Effector CD8-positive, alpha-beta T cell (primary cell): ENCODE results near the gene TCF25.
"Not testable (repeated sequence)": the region's sequence is repeated elsewhere in the genome, so short reads cannot be mapped to it uniquely, and the experiment has no call there.

Experiments used
- DNase-seq: peaks from one replicate; lab custom pipeline; 2025; lab: John Stamatoyannopoulos, UW

Gene TCF25

DNA sequence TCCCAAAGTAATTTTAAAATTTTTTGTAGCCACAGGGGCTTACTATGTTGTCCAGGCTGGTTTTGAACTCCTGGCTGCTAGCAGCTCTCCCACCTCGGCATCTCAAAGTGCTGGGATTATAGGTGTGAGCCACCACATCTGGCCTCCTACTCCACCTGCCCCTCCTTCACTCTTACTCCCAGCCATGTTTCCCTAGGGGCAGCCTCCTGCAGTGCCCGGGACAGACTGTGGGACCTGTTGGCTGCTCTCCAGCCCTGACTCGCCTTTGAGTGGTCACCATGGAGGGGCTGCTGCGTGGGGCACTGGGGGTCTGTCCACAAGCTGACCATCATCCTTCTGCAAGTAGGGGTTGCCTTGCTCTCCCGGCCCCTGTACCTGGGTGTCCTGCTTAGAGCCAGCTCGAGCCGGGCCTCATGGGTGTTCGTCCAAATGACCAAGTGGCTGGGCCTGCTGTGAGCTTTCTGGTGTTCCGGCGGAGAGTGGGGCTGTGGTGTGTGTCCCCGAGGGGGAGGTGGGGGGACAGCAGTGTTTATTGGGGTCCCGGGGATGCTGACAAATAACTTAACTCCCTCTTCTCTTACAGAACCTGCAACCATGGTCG, 28.6 kb upstream of the TCF25 start:
- DNase-seq, result no peak

DNA sequence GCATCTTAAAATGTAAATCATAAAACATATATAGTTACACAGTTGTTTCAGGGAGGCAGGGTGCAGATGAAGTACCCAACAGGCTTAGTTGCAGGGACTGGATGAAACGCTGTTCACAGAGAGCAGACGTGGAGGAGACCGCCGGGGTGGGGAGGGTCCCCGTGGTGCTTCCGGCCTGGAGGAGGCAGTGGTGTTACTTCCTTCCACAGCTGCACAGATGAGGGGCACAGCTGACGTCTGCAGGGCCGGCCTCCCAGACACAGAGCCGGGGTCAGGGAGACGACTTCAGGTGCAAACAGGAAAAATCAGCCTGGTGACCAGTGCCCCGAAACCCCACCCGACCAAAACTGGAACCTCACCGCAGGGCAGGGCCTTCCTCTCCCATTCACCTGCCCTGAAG, 28.0 kb upstream of the TCF25 start:
- DNase-seq, result no peak

DNA sequence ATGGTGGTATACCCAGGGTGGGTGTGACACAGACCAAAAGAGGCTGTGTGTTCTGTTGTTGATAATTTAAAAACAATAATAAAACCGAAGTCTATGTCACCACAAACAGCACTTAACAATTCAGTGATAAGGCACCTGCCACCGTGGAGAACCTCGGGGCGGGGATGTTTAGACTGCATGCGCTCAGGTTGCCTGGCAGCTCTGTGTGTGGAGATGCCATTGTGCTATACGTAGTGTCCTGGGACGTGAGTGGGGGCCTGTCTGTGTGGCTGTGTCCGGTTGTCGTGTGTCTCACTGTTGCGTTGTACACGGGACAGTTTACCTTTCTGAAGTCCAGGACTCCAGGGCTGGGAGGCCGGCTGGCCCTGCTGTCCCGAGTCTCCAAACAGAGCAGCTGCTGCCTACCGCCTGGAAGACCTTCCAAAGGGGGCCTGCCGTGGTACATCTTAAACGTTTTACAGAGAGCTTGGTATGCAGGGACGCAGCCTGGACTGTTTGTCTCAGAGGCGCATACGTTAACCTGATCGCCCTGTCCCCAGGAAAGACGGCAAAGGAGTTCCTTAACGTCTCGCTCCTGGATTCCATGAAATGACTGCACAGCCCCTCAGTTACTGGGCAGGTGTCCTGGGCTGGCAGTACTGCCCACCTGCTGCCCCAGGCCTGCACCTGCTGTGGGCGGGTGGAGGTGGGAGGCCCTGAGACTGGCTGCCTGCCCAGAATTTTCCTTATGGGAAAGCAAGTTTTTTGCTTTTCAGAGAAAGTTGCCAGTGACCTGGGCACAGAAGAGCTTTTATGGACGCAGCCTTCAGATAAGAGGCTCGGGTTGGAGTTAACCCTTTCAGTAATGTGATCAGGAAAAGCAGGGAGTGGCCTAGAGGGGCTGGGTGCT, 26.1 kb upstream of the TCF25 start:
- DNase-seq, result no peak

DNA sequence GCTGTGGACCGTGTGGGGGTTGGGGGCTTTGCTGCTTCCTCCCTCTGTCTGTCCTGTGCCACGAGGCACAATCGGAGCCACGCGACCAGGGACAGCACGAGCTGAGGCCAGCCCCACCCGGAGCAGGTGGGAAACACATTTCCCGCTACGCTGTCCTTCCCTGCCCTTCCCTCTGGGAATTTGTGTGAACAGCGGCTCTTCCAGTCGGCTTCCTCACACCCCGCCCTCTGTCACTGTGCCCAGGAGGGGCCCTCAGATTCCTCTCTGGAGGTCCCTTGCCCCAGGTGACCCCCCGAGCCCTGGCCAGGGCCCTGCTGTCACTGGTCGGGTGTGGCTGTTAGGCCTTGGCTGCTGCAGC, 25.5 kb upstream of the TCF25 start:
- DNase-seq, result no peak

DNA sequence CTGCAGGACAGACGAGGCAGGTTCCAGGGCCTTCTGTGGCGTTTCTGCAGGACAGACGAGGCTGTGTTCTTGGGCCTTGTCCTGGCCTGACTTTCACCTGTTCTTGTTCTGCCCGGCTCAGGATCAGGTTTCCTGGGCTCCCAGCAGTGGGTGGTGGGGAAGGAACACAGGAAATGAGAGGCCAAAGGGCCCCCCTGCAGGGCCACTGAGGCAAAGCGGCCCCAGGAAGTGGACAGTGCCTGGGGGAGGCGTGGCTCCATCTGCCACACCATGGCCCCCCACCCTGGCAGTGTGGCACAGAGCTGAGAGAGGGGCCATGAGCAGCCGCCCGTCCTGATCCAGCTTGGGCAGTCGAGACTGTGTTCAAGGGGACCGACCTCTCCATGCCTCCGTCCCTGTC, 24.4 kb upstream of the TCF25 start:
- no peak for DNase-seq

DNA sequence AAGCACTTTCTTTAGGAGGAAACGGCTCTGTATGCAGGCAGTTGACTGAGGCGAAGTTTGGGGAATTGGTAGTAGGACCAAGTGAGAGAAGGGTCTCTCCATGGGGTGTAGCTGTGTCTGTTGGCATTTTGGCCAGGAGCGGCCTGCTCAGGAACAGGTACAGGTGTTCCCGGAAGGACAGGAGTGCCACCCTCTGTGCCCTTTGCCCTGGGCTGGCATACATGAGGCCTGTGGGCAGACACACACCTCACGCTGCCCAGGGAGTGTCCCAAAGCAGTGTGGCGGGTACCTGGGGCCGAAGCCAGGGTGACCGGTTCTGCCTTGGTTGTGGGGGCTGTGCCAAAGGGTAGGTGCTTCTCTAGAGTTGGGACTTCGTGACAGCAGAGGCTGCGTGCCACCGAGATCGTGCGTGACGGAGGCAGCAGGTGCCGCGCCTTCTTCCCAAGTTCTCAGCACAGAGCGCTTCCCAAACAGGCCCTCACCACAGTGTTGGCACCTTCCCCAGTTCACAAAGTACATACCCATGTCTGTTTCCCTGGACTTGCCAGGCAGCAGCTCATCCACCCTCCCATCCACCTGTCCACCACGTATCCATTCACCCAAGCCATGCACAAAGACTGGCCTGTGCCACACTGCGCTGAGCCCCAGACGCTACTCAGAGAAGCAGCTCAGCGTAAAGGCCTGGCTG, 19.9 kb upstream of the TCF25 start:
- DNase-seq, result no peak

DNA sequence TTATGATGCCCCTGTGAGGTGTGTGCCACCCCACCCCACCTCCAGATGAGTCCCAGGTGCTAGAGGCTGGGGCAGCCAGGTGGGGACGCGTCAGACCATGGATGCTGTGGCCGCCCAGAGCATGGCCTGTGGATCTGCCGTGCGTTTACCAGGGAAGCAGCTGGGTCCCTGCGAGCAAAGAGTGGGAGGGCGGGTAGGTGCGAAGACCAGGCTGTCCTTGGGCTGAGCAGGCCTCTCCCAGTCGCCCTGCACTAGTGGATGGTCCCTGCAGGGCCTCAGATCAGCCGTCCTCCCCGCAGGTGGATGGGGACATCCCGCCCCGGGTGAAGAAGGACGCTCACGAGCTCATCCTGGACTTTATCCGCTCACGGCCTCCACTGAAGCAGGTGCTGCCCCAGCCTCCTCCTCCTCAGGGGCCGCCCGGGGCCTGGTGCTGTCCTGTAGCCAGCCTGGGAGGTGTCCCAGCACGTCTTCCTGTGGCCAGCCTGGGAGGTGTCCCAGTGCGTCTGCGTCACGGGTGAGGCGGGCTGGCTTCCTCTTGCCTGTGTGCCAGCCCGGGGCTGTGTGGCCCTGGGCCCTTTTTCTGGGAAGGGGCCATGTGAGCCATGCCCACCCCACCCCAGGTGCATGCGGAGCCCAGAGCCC, 18.0 kb upstream of the TCF25 start:
- no peak for DNase-seq

DNA sequence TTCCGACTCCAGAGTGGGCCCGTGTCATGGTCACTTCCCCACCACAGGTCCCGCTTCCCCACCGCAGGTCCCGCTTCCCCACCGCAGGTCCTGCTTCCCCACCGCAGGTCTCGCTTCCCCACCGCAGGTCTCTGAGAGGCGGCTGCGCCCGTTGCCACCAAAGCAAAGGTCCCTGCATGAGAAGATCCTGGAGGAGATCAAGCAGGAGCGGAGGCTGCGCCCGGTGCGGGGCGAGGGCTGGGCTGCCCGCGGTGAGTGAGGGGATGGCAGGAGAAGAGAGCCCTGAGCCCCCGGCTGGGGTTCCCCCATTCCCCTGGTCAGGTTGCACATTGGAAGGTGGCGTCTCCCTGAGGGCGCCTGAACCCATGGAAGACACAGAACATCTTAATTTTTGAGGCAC, 17.4 kb upstream of the TCF25 start:
- DNase-seq, result no peak

DNA sequence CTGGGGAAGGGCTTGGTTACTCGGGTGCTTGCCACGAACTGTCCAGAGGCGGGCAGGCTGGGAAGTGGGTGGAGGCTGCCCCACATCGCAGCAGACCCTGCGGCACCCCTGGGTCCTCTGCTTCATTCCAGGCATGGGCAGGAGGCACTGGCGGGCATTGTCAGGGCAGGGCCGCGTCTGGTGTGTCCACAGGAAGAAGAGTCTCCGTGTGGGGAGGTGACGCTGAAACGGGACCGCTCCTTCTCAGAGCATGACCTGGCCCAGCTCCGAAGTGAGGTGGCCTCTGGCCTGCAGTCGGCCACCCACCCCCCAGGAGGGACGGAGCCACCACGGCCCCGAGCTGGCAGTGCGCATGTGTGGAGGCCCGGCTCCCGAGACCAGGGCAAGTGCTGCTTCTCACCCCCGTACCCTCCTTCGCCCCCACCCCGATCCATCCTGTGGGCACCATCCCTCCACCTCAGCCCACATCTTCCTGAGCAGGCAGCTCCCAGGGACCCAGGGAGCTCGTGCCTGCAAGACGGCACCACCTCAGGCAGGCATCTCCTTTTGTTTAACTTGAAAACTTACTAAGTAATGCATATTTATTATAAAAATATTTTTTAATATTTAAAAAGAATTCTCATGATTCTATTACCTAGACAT, 14.3 kb upstream of the TCF25 start:
- no peak for DNase-seq

DNA sequence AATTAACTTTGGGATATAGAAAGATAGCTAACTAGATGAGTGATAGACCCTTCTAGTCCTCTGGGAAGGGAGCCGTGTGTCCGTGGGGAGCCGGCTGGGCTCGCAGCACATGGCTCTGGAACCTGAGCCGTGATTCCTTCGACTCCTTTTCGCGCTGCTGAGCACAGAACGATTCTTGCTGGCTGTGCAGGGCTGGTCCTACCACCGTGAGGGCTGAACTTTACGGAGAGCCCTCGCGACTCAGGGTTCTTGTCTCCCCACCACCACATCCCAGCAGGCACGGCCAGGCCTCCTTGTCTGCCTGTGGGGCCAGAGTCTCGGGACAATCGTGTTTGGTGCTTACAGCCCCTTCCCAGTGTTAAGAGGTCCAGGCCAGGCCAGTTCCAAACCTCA, 13.8 kb upstream of the TCF25 start:
- no peak for DNase-seq

DNA sequence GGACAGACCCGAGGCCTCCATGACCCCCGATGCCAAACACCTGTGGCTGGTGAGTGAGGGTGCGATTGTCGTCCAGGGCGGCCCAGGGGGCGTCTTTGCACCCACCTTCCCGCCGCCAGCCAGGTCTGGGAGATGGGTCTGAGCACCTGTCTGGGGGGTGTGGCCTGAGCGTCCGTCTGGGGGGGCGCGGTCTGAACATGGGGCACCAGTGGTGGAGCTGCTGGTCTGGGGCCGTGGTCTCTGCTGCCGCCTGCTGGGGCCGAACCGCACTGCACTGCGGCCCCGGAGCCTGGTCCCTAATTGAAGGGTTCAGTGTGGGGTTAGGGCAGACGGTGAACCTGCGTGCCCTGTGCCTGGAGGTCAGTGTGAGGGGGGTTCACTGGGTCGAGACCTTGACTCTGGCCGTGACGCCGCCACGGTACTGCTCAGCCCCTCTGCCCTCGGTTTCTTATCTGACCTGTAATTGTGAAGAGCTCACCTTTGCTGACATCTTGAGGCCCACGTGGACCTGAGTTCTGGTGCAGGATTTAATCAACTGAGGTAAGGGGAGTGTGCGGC, 12.6 kb upstream of the TCF25 start:
- peak; percentile 64 for DNase-seq

DNA sequence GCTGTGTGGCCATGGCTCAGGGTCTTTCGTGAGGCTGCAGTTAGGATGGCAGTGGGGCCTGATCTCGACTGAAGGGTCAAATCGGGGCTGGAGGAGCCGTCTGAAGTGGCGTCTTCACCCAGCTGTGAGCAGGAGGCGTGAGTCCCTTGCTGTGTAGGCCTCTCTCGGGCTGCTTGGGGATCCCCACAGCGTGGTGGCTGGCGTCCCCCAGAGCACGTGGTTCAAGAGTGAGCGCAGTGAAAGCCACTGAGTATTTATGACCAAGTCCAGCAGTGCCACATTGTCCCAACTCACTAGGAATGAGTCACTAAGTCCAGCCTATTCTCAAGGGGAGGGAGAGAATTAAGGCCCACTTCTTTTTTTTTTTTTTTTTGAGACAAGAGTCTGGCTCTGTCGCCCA, 11.7 kb upstream of the TCF25 start:
- no peak for DNase-seq

DNA sequence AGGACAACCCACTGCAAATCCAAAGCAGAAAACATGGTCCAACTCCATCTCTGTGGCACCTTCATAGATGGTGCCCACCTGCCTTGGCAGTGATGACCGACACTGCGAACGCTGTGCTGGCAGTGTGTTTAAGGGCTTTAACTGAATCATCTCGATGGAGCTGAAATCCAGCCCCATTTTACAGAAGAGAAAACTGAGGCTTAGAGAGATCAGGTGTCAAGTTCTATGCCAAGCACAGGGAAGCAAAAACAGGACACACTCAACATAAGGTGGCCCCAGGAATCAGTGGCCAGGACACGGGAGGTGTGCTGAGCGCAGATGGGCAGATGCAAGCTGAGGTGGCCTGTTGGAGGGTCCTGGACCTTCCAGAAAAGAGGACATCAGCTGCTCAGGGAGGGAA, 10.7 kb upstream of the TCF25 start:
- no peak for DNase-seq

DNA sequence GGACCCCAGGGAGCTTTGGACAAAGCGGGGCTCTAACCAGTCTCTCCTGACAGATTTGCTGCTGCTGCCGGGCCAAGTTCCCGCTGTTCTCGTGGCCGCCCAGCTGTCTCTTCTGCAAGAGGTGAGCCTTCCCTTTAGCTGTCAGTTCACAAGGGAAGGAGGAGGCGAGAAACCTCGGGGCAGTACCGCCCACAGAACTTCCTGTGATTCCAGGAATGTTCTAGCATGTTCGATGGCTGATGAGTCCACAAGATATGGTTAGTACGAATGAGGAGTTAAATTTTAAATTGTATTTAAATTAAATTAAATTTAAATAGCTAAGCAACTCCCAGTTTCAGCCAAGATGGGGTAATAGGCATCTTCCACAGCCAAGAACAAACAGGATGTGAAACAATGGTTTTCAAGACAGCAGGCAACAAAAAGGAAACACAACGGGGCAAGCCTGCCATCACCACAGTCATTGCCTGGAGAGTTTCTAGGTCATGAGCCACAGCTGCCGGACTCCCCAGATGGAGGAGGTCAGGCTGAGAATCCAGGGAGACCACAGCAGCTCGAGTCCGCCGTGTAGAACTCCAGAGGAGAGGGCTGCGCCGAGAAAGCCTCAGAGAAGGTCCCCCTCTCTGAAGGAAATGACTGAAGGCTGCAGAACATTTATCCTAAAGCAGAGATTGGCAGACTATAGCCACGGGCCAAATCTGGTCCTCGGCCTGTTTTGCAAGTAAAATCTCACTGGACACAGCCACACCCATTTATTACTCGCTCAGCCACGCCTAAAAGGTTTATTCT, 9.5 kb upstream of the TCF25 start:
- DNase-seq, result no peak

DNA sequence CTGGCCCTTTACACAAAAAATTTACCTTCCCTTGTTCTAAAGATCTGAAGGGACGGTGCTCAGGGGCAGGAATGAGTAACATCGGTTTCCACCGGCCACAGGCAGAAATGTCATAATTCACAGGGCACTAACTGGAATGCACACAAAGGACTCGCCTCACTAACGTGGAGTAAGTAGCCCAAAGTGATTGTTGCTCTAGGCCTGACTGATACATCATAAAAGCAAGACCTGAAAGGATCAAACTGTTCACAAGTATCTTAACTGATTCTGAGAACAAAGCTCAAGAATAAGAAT, 8.9 kb upstream of the TCF25 start:
- no peak for DNase-seq

DNA sequence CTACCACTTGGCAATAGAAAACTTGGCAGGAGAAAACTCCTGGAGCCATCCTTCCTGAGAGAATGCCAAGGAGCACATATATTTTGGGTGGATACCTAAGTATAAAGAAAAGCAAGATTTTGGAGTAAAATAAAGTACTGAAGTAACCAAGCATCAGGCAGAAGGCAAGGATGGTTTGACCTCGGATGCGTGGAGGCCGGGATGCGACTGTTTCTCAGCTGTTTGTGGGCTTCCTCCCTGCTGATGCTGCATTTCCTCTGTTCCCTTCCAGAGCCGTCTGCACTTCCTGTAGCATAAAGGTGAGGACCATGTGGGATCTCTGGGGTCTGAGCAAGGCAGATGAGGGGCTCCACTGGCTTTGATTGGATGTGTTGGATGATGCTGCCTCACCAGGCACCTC, 5.5 kb upstream of the TCF25 start:
- DNase-seq, result no peak

DNA sequence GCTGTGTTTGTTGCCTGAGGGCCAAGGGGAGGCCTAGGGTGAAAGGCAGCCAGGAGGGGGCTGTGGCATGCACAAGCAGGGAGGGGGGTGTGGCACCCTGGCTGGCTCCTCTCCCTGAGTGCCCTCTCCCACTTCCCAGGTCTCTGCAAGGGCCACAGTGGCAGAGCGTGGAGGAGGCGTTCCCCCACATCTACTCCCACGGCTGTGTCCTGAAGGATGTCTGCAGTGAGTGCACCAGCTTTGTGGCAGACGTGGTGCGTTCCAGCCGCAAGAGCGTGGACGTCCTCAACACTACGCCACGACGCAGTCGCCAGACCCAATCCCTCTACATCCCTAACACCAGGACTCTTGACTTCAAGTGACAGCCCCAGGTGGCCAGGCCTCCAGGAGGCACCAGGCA, 3.5 kb upstream of the TCF25 start:
- no peak for DNase-seq

DNA sequence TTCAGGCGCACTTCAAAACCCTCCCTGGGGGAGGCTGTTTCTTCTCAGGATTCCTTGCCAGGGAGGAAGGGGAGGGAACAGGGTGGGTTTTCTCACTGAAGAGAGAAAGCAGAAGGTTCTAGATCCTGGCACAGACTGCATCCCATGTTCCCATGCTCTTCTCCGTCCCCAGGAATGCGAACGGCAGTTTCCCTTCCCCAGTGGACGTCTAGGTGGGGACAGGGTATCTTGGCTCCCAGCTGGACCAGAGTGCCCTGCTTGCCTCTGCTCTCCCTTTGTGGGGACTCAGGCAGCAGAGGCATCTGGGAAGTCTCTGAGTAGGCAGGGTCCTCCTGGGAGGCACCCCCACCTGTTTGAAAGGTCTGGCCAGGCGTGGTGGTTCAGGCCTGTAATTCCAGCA, 3.0 kb upstream of the TCF25 start:
- DNase-seq, result no peak

DNA sequence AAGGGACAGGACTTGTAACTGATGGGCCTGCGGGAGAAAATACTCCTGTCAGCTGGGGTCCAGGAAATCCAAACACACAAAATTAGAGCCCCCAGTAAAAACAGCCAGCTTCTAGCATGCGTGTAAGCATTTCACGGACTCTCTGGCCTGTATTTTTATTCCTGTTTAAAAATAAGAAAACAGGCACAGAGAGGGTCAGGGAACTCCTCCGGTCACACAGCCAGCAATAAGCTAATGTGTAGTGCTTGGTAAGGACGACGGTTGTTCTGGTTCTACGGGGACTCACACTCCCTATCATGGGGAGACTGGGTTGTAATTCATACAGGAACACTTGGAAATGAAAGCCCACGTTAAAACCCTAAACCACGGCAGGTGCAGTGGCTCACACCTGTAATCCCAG, 1.5 kb upstream of the TCF25 start:
- no peak for DNase-seq

DNA sequence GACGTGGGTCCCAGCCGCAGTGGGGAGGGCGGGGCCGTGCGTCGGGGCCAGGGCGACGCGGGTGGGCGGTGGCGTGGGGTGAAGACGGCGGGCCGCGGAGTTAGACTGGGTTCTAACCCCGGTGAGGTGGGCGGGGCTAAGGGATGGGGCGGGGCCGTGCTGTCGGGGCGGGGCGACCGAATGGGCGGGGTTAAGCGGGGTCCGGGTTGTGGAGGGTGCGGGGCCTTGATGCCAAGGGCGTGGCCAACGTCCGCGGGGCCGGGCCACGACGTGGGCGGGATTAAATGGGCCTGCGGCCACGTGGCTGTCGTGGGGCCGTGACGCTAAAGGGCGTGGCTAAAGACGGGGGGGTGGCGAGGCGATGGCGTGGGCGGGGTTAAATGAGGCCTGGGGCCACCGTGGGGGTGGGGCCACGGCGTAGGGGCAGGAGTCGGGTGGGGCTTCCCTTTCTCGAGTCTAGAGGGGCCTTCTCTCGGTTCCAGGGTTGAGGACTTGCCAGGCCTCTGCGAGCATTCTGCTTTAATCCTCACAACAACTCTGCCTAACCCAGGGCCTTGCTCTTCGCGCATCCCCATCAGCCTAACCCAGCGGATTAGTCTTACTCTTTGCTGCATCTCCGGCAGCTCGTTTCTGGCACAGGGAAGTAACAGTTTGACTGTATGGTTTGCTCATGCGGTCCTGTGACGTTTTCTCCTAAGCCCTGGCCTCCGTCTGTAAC, 739 bp downstream of the TCF25 start:
- DNase-seq, result peak; percentile 91

DNA sequence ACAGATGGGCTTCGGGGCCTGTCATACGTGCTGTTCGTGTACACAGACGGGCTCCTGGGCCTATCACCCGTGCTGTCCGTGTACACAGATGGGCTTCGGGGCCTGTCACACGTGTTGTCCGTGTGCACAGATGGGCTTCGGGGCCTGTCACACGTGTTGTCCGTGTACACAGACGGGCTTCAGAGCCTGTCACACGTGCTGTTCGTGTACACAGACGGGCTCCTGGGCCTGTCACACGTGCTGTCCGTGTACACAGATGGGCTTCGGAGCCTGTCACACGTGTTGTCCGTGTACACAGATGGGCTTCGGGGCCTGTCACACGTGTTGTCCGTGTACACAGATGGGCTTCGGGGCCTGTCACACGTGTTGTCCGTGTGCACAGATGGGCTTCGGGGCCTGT, 5.7 kb downstream of the TCF25 start:
- DNase-seq, result not testable (repeated sequence)
